Stomach (tissue), 4 donors: Measurements from ENCODE around the gene VASH1.

Experiments
- POLR2AphosphoS5 ChIP-seq, 3 donors: sonication (generic); formaldehyde crosslinking; IDR thresholded peaks; one replicate each; pipeline ENCODE4 v1.6.1; 2016; ENCODE audit warnings: antibody characterized with exemption in 3 of 3
- TF ChIP-seq, protein P1 (sequence below), 7 experiments: fragments of 450-650 bp in 4 of 7; fragments of 200-600 bp in 3 of 7; sonication (generic) in 3 of 7; IDR thresholded peaks; one replicate each; pipeline ENCODE4 v1.5.1; 2016 to 2019; ENCODE audit warnings: antibody characterized with exemption in 7 of 7, control low read depth in 2 of 7, mild to moderate bottlenecking in 1 of 7

DNA sequence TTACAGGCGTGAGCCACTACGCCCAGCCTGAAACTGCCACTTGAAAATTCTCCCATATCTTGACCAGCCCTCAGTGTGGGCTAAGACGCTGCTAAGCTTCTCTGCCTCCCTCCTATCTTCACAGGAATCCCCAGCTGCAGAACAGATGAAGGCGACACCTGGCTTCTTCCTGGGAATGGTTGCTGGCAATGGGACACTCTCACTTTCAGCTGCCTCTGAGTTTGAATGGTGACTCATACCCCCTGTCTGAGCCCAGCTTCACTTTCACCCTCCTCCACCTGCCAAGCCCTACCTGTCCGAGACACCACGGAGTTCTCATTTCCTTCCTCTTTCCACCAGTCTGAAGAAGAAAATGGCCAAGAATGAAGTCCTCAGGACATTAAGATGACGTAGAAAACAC lies 18.3 kb upstream of the VASH1 start:
- TF ChIP-seq, protein P1, sequence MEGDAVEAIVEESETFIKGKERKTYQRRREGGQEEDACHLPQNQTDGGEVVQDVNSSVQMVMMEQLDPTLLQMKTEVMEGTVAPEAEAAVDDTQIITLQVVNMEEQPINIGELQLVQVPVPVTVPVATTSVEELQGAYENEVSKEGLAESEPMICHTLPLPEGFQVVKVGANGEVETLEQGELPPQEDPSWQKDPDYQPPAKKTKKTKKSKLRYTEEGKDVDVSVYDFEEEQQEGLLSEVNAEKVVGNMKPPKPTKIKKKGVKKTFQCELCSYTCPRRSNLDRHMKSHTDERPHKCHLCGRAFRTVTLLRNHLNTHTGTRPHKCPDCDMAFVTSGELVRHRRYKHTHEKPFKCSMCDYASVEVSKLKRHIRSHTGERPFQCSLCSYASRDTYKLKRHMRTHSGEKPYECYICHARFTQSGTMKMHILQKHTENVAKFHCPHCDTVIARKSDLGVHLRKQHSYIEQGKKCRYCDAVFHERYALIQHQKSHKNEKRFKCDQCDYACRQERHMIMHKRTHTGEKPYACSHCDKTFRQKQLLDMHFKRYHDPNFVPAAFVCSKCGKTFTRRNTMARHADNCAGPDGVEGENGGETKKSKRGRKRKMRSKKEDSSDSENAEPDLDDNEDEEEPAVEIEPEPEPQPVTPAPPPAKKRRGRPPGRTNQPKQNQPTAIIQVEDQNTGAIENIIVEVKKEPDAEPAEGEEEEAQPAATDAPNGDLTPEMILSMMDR (IDR thresholded peaks at IDR 0.05) = no peak
- TF ChIP-seq POLR2AphosphoS5 (IDR thresholded peaks at IDR 0.05) = no peak
